WTC11 (cell line): ENCODE results near the gene ATP6V1G1. TPM values are rescaled to one million over a fixed set of nuclear protein-coding genes. Genes with fewer than 3 reads are reported as not detected.

Experiments
- ATAC-seq: fragments of 200-7000 bp; cut with Tn5 transposase; 2 replicates; pipeline ENCODE4 v1.10.0; 2021; ENCODE audit warnings: mild to moderate bottlenecking, moderate library complexity
- CTCF ChIA-PET: fragments of 300-600 bp; sonication (Branson Sonifier 250); formaldehyde crosslinking; loops from one replicate; lab custom pipeline; 2021; ENCODE audit warnings: antibody characterized with exemption; lab: Charles Lee
- POLR2A ChIA-PET: fragments of 350-600 bp; sonication (Branson Sonifier 250); formaldehyde crosslinking; loops from one replicate; lab custom pipeline; 2021; ENCODE audit warnings: antibody characterized with exemption; lab: Charles Lee
- DNase-seq: peaks from one replicate; pipeline ENCODE4 v3.0.0; 2021; ENCODE audit warnings: low spot score
- H3K27ac Mint-ChIP-seq: 2 replicates; pipeline ENCODE4 v1.8.0; 2021; ENCODE audit warnings: mixed read lengths
- H3K27me3 Mint-ChIP-seq: 2 replicates; pipeline ENCODE4 v1.8.0; 2021; ENCODE audit warnings: low read depth, mild to moderate bottlenecking, moderate library complexity, mixed read lengths
- H3K36me3 Mint-ChIP-seq: 2 replicates; pipeline ENCODE4 v1.8.0; 2021; ENCODE audit warnings: mixed read lengths
- H3K4me1 Mint-ChIP-seq: 2 replicates; pipeline ENCODE4 v1.8.0; 2022; ENCODE audit warnings: mixed read lengths
- H3K4me3 Mint-ChIP-seq: 2 replicates; pipeline ENCODE4 v1.8.0; 2021; ENCODE audit warnings: mild to moderate bottlenecking, moderate library complexity, mixed read lengths
- H3K9me3 Mint-ChIP-seq: 2 replicates; pipeline ENCODE4 v1.8.0; 2021; ENCODE audit warnings: mixed read lengths
- ATF2 ChIP-seq: sonication (generic); formaldehyde crosslinking; IDR thresholded peaks from 2 replicates; pipeline ENCODE4 v1.8.1; 2022; ENCODE audit warnings: low read depth, missing genetic modification reagents, borderline replicate concordance
- CREB1 ChIP-seq: sonication (generic); formaldehyde crosslinking; IDR thresholded peaks from 2 replicates; pipeline ENCODE4 v1.8.0; 2023; ENCODE audit warnings: mild to moderate bottlenecking, missing genetic modification reagents
- CTCF ChIP-seq: fragments of 200-600 bp; IDR thresholded peaks from 2 replicates; pipeline ENCODE4 v1.8.0; 2022; ENCODE audit warnings: antibody characterized with exemption
- ESRRA ChIP-seq: sonication (generic); formaldehyde crosslinking; IDR thresholded peaks from 2 replicates; pipeline ENCODE4 v1.8.1; 2022; ENCODE audit warnings: mild to moderate bottlenecking, missing genetic modification reagents, borderline replicate concordance
- GABPB1 ChIP-seq: sonication (generic); formaldehyde crosslinking; IDR thresholded peaks from 2 replicates; pipeline ENCODE4 v1.8.1; 2023; ENCODE audit warnings: mild to moderate bottlenecking, missing genetic modification reagents
- GTF2I ChIP-seq: fragments of 250-450 bp; sonication (Bioruptor Pico); conservative IDR thresholded peaks from 2 replicates; pipeline ENCODE4 v1.4.0; 2021; ENCODE audit warnings: mild to moderate bottlenecking
- JAZF1 ChIP-seq: fragments of 250-450 bp; sonication (Bioruptor Pico); IDR thresholded peaks from 2 replicates; pipeline ENCODE4 v1.9.0; 2021; ENCODE audit warnings: moderate library complexity, mild to moderate bottlenecking, inconsistent platforms
- MYBL2 ChIP-seq: sonication (generic); formaldehyde crosslinking; IDR thresholded peaks from 2 replicates; pipeline ENCODE4 v1.8.1; 2023; ENCODE audit warnings: mild to moderate bottlenecking, moderate library complexity, missing genetic modification reagents
- NFYB ChIP-seq: sonication (generic); formaldehyde crosslinking; conservative IDR thresholded peaks from 2 replicates; pipeline ENCODE4 v1.8.0; 2022; ENCODE audit warnings: low read depth, missing genetic modification reagents
- NR2C2 ChIP-seq: sonication (generic); formaldehyde crosslinking; IDR thresholded peaks from 2 replicates; pipeline ENCODE4 v1.8.0; 2022; ENCODE audit warnings: mild to moderate bottlenecking, missing genetic modification reagents
- OVOL2 ChIP-seq: fragments of 250-450 bp; sonication (Bioruptor Pico); IDR thresholded peaks from 2 replicates; pipeline ENCODE4 v1.9.0; 2021; ENCODE audit warnings: mild to moderate bottlenecking, borderline replicate concordance
- SMAD3 ChIP-seq: sonication (generic); formaldehyde crosslinking; IDR thresholded peaks from 2 replicates; pipeline ENCODE4 v1.8.0; 2022; ENCODE audit warnings: missing genetic modification reagents, mild to moderate bottlenecking, borderline replicate concordance
- SP1 ChIP-seq: sonication (generic); formaldehyde crosslinking; conservative IDR thresholded peaks from 2 replicates; pipeline ENCODE4 v1.8.1; 2022; ENCODE audit warnings: missing genetic modification reagents
- TCF7 ChIP-seq: sonication (generic); formaldehyde crosslinking; IDR thresholded peaks from 2 replicates; pipeline ENCODE4 v1.8.0; 2022; ENCODE audit warnings: mild to moderate bottlenecking, low read depth, missing genetic modification reagents, moderate library complexity
- ZBTB43 ChIP-seq: sonication (generic); formaldehyde crosslinking; IDR thresholded peaks from 2 replicates; pipeline ENCODE4 v1.8.1; 2023; ENCODE audit warnings: mild to moderate bottlenecking, missing genetic modification reagents
- ZNF121 ChIP-seq: sonication (generic); formaldehyde crosslinking; IDR thresholded peaks from 2 replicates; pipeline ENCODE4 v1.8.0; 2023; ENCODE audit warnings: missing genetic modification reagents
- ZNF219 ChIP-seq: sonication (generic); formaldehyde crosslinking; IDR thresholded peaks from 2 replicates; pipeline ENCODE4 v1.8.0; 2023; ENCODE audit warnings: missing genetic modification reagents, mild to moderate bottlenecking, borderline replicate concordance
- ZNF396 ChIP-seq: fragments of 250-450 bp; sonication (Bioruptor Pico); IDR thresholded peaks from 2 replicates; pipeline ENCODE4 v1.8.0; 2021; ENCODE audit warnings: mild to moderate bottlenecking, moderate library complexity, borderline replicate concordance
- ZNF532 ChIP-seq: fragments of 250-450 bp; sonication (Bioruptor Pico); IDR thresholded peaks from 2 replicates; pipeline ENCODE4 v1.9.0; 2021; ENCODE audit warnings: mild to moderate bottlenecking, borderline replicate concordance
- ZNF671 ChIP-seq: fragments of 250-450 bp; sonication (Bioruptor Pico); IDR thresholded peaks from 2 replicates; pipeline ENCODE4 v1.8.0; 2021; ENCODE audit warnings: mild to moderate bottlenecking
- total RNA-seq: library from RNA; stranded (reverse); gene quantifications from 3 replicates; pipeline ENCODE4 v1.2.3, GENCODE V29; 2021

The ATP6V1G1 gene
- total RNA-seq, 1 experiment from 2014 or later = 108 TPM

GRCh38 chr9:114627553-114627952, 40.0 kb downstream of the ATP6V1G1 start (continued):
- TF ChIP-seq GABPB1 (CRISPR knock-in tag) (no peak), JAZF1 (CRISPR knock-in tag) (no peak), ATF2 (CRISPR knock-in tag) (no peak), ZBTB43 (CRISPR knock-in tag) (no peak)

GRCh38 chr9:114629563-114630090, 42.1 kb downstream of the ATP6V1G1 start:
- Mint-ChIP-seq H3K36me3 (peaks cover 18% of the 10 kb centered on the region), H3K4me1 (no peaks in the 10 kb centered on the region), H3K27ac (no peak overlapping the region), H3K27me3 (no peaks in the 10 kb centered on the region)
- POLR2A ChIA-PET = interaction anchor here (1.1 kb wide), 1 partner anchor 125 kb away, joined by 4 read pairs; no protein-coding TSS in a partner anchor
- CTCF ChIA-PET = no interaction called here
- ATAC-seq (no peak), DNase-seq (no peak)
- TF ChIP-seq GTF2I (no peak), TCF7 (CRISPR knock-in tag) (no peak), MYBL2 (CRISPR knock-in tag) (no peak), NR2C2 (CRISPR knock-in tag) (no peak), ZNF671 (CRISPR knock-in tag) (no peak)
- TF ChIP-seq, all 79 proteins: peak for 0
- Mint-ChIP-seq H3K9me3 (no peaks in the 10 kb centered on the region), H3K4me3 (no peak overlapping the region)

- no peak overlapping the region for H3K27ac Mint-ChIP-seq
- H3K27me3 Mint-ChIP-seq = no peaks in the 10 kb centered on the region
- DNase-seq (no peak), ATAC-seq (no peak)
- peaks cover 18% of the 10 kb centered on the region for H3K36me3 Mint-ChIP-seq
- POLR2A ChIA-PET = no interaction called here
- no peak for TF ChIP-seq ESRRA (CRISPR knock-in tag)
- TF ChIP-seq, all 79 proteins: peak for 0
- no peaks in the 10 kb centered on the region for H3K4me1 Mint-ChIP-seq
- CTCF ChIA-PET = no interaction called here
- no peaks in the 10 kb centered on the region for H3K9me3 Mint-ChIP-seq
- H3K4me3 Mint-ChIP-seq = no peak overlapping the region
Observed at GRCh38 chr9:114631166-114631565, 43.6 kb downstream of the ATP6V1G1 start.

- Mint-ChIP-seq H3K36me3 (peaks cover 18% of the 10 kb centered on the region), H3K4me3 (no peak overlapping the region), H3K4me1 (no peaks in the 10 kb centered on the region)
- TF ChIP-seq ZNF396 (CRISPR knock-in tag) = no peak
- no peak for TF ChIP-seq ZNF121 (CRISPR knock-in tag)
- no peak for TF ChIP-seq MYBL2 (CRISPR knock-in tag)
- TF ChIP-seq OVOL2 = no peak
- no peak for TF ChIP-seq SMAD3 (CRISPR knock-in tag)
- TF ChIP-seq ATF2 (CRISPR knock-in tag) = no peak
- TF ChIP-seq NFYB (CRISPR knock-in tag) = no peak
- TF ChIP-seq GTF2I = no peak
- no peak for TF ChIP-seq ZNF532
- no peak for TF ChIP-seq ZNF219 (CRISPR knock-in tag)
- TF ChIP-seq CREB1 = no peak
- TF ChIP-seq CTCF = no peak
- TF ChIP-seq SP1 (CRISPR knock-in tag) = no peak
Observed at GRCh38 chr9:114633438-114634089, 46.0 kb downstream of the ATP6V1G1 start.

More at GRCh38 chr9:114633438-114634089, 46.0 kb downstream of the ATP6V1G1 start:
- no peak for DNase-seq
- ATAC-seq = no peak
- POLR2A ChIA-PET = no interaction called here
- Mint-ChIP-seq H3K27me3 (no peaks in the 10 kb centered on the region), H3K27ac (no peak overlapping the region), H3K9me3 (no peaks in the 10 kb centered on the region)
- CTCF ChIA-PET = interaction anchor here (0.9 kb wide), 1 partner anchor 96 kb away, joined by 3 read pairs; no protein-coding TSS in a partner anchor
